NB4 (cell line): ENCODE results near the gene UBP1.

ENCODE experiments used
- MYC ChIP-seq: IDR thresholded peaks from 2 replicates; pipeline ENCODE4 v1.6.1; 2011; ENCODE audit warnings: low read depth, low read length
- POLR2A ChIP-seq: IDR thresholded peaks from 2 replicates; pipeline ENCODE4 v1.6.1; 2011; ENCODE audit warnings: mild to moderate bottlenecking; ENCODE audit not compliant: insufficient read length; ENCODE audit errors: extremely low read depth
- TF ChIP-seq, protein P1 (sequence below): IDR thresholded peaks from one replicate; pipeline ENCODE4 v1.5.1; 2012; ENCODE audit warnings: low read depth, low read length
- TF ChIP-seq, protein P2 (sequence below): IDR thresholded peaks from 2 replicates; pipeline ENCODE4 v1.6.1; 2011; ENCODE audit warnings: low read depth, low read length

DNA sequence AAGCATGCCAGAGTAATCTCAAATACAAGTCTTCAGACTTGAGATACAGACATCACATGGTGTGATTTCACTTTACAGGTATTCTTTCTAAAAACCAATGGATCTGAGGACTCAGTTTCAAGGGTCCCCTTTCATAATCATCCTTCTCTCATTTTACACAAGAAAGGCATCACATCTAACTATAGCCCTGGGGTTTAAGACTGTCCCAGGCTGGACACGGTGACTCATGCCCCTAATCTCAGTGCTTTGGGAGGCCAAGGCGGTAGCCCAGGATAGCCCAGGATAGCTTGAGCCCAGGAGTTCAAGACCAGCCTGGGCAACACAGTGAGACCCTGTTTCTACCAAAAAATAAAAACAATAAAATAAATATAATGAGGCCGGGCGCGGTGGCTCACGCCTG lies 36.4 kb downstream of the UBP1 start:
- TF ChIP-seq POLR2A (no peak), MYC (no peak)
- TF ChIP-seq, protein P1, sequence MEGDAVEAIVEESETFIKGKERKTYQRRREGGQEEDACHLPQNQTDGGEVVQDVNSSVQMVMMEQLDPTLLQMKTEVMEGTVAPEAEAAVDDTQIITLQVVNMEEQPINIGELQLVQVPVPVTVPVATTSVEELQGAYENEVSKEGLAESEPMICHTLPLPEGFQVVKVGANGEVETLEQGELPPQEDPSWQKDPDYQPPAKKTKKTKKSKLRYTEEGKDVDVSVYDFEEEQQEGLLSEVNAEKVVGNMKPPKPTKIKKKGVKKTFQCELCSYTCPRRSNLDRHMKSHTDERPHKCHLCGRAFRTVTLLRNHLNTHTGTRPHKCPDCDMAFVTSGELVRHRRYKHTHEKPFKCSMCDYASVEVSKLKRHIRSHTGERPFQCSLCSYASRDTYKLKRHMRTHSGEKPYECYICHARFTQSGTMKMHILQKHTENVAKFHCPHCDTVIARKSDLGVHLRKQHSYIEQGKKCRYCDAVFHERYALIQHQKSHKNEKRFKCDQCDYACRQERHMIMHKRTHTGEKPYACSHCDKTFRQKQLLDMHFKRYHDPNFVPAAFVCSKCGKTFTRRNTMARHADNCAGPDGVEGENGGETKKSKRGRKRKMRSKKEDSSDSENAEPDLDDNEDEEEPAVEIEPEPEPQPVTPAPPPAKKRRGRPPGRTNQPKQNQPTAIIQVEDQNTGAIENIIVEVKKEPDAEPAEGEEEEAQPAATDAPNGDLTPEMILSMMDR = no peak
- TF ChIP-seq, protein P2, sequence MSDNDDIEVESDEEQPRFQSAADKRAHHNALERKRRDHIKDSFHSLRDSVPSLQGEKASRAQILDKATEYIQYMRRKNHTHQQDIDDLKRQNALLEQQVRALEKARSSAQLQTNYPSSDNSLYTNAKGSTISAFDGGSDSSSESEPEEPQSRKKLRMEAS = no peak
